ENCODE results near the gene SCD5. TPM values are rescaled to one million over a fixed set of nuclear protein-coding genes. Genes with fewer than 3 reads are reported as not detected.
A peak's percentile ranks its signal among the peaks of the same experiment; 100 is the strongest.

The SCD5 gene
- total RNA-seq, 1 donor from 2014 or later: 27.2 TPM

DNA sequence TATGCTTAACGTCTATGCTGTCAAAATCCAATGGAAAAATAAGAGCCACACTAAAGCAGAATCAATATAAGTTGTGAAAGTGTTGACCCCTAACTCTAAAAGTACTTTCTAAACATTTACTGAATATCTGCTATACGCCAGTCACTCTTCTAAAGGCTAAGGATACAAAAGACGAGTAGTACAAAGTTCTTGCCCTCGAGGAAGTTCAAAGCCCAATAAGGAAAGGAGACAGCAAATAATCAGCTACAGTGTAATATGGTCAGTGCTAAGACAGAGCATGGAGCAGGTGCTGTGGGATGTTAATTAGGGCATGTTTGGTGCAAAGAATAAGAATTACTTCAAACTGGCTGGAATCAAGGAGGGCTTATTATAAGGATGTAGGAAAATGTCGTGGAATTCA is 205.2 kb downstream of the SCD5 start:
- no peak for DNase-seq (ENCODE audit: low spot score)

GRCh38 chr4:82592639-82593038 is 206.0 kb downstream of the SCD5 start:
- DNase-seq (ENCODE audit: low spot score): no peak

- DNase-seq (ENCODE audit: low spot score): no peak
Observed at GRCh38 chr4:82591592-82591991, 207.0 kb downstream of the SCD5 start.

DNA sequence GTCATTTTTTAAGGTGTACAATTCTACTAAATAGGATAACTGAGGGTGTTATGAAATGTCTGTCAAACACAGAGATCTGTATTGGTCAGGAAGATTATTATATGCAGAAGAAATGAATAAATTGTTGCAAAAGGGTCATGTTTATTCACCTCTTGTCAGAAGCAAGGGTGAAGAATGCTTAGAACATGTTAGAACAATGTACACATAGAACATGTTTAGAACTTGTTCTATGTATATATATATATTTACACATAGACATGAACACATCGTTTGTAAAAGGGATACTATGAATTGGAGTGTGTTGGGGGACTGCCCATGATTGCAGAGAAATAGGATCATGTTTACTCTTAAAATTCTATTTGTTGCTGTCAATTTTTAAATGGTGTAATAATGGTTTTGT is 208.8 kb downstream of the SCD5 start:
- DNase-seq (ENCODE audit: low spot score): no peak

GRCh38 chr4:82588771-82589270 is 209.8 kb downstream of the SCD5 start:
- DNase-seq (ENCODE audit: low spot score): peak; percentile 39

- DNase-seq (ENCODE audit: low spot score): no peak
Observed at GRCh38 chr4:82587826-82588540, 210.6 kb downstream of the SCD5 start.

- DNase-seq (ENCODE audit: low spot score): no peak
Observed at GRCh38 chr4:82585690-82586435, 212.7 kb downstream of the SCD5 start.

- no peak for DNase-seq (ENCODE audit: low spot score)
Observed at GRCh38 chr4:82584931-82585330, 213.7 kb downstream of the SCD5 start.

DNA sequence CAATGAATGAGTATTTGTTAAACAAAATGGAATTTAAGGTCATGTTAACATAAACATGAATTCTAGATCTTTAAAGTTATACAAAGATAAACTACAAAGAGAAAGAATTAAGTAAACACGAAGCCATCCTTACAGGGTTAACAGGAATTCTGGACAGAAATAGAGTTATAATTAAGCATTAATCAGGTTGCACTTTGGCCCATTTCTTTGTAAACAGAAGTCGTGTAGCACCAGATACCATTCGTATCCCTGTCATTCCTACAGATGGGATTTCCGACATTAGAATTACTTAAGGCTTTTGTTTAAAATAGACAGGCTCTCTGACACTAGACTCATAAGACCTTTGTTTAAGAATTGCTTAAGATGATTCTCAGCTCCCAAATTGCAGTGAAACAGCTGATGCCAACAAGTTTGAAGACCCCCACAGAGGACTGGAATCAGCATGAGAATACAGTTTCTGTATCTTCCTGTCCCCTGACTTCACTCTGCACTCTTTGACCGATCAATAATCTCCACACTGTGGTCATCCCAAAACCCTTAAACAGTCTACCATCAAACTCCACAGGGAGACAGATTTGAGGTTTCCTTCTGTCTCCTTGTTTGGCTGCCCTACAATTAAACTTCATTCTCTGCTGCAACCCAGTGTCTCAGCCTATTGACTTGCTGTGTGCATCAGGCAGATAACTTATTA is 214.6 kb downstream of the SCD5 start:
- DNase-seq (ENCODE audit: low spot score): no peak

- DNase-seq (ENCODE audit: low spot score): no peak
Observed at GRCh38 chr4:82579932-82580331, 218.7 kb downstream of the SCD5 start.

Other genes with a start within 250 kb of the SCD5 start
- gene TMEM150C, start 236.8 kb downstream of the SCD5 start, total RNA-seq (ENCODE audit: insufficient read depth, low replicate concordance): 4.3 TPM
- gene SEC31A, start 92.4 kb upstream of the SCD5 start, total RNA-seq (ENCODE audit: insufficient read depth, low replicate concordance): 351 TPM
- gene THAP9, start 101.9 kb upstream of the SCD5 start, total RNA-seq (ENCODE audit: insufficient read depth, low replicate concordance): 12.0 TPM
- 14.2 TPM for gene LIN54, start 212.0 kb upstream of the SCD5 start, total RNA-seq (ENCODE audit: insufficient read depth, low replicate concordance)
- gene COPS4, start 236.4 kb upstream of the SCD5 start, total RNA-seq (ENCODE audit: insufficient read depth, low replicate concordance): 250 TPM

All from umbilical cord (tissue), 2 donors.